Stimulated activated CD8-positive, alpha-beta memory T cell treated with anti-CD3 and anti-CD28 coated beads, Interleukin-2, amount 100 ng/mL, for 48 hours (primary cell): ENCODE measurements around the gene EXOC3L1.
A peak's percentile ranks its signal among the peaks of the same experiment; 100 is the strongest.

Experiments used
- DNase-seq, 2 donors: peaks; one replicate each; pipeline ENCODE4 v3.0.0-alpha.2; 2020; ENCODE audit warnings: low read depth in 2 of 2

Gene EXOC3L1

GRCh38 chr16:67180166-67180565 lies 9.8 kb downstream of the EXOC3L1 start:
- DNase-seq = no peak

DNA sequence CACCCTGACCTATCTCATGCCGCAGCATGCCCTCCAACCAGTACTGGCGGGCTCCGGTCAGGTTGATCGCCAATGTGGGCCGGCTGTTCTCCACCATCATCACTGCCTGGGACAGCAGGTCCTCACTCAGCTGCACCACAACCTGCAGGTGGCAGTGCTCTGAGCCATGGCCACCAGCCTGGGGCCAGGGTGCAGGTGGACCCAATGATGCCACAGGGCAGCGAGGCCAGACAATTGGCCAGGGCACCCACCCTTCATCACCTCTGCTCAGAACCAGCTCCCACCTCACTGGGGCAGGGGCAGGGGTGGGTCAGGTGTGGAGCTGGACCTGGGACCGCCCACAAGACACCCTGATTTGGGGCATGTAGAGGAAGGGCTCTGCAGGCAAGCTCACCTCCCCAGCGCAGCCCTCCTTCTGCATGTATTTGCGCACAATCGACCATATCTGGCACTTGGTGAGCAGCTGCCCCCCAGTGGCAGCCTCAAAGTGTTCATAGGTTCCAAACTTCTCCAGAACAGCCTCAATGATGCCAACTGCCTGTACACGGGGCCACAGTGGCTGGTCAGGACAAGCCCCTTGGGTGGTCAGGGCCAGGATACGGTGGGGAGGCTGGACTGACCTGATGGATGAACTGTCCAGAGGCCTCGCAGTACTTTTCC lies 10.4 kb downstream of the EXOC3L1 start:
- DNase-seq = no peak

GRCh38 chr16:67177743-67178699 lies 11.9 kb downstream of the EXOC3L1 start:
- DNase-seq = no peak

DNA sequence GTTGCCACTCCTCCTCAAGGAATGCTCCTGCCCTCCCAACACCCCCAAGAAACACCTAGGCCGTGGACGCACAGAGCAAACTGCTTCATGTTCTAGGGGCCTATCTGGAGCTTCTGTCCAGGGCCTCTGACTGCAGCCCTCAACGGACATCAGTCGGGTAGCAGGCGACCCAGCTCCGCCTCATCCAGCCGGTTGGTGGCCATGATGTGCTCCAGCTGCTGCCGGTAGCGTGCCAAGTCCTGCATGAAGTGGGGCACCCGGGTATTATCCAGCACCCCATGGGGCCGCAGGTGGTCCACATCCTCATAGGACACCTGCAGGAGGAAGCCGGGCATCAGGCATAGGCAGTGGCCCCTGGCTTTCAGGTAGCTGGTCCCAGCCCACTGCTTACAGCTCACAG lies 13.3 kb downstream of the EXOC3L1 start:
- DNase-seq = no peak

GRCh38 chr16:67174706-67175231 lies 15.2 kb downstream of the EXOC3L1 start:
- no peak for DNase-seq

- peak in 1 of 2 donors; percentile 56 for DNase-seq
These were observed 15.9 kb downstream of the EXOC3L1 start for GRCh38 chr16:67173808-67174705.

- DNase-seq = no peak
These were observed 16.6 kb downstream of the EXOC3L1 start for GRCh38 chr16:67173323-67173722.

- no peak for DNase-seq
These were observed 18.8 kb downstream of the EXOC3L1 start for GRCh38 chr16:67170949-67171649.

DNA sequence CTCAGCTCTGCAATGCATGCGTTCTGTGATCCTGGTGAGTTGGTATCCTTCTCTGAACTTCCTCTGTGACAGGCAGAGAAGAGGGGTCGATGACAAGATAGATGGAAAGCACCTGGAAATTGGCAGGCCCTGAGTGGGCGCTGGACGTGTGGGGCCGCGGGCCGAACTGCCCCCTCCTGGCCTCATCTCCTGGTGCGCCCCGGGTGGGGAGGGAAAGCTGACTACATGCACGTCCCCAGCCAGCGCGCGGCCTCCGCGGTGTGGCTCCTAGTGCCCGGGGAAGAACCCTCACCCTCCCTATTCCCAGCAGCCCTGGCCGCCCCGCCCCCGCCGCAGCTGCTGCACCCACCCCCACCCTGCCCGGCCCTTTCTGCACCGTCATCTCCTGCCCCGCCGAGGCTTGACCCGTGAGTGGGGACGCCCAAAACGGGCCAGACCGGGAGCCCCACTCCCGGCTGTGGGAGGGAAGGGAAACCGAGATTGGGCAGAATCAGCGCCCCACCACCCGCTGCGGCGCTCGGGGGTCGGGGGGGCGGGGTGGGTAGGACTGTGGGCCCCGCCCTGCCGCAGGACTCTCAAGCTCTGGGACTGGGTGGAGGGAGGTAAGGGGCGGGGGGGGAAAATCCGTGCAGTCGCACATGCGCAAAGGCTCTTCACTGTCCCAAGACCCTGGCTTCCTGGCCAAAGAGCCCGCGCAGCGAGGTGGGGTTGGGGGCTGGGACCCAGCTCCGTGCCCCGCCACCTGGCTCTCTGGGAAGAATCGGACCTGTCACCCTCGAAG lies 19.6 kb downstream of the EXOC3L1 start, which contains the start of gene NOL3:
Gene NOL3, plus strand, starts transcription at position 371 of the 781 bp plus-strand sequence.
- DNase-seq = no peak

DNA sequence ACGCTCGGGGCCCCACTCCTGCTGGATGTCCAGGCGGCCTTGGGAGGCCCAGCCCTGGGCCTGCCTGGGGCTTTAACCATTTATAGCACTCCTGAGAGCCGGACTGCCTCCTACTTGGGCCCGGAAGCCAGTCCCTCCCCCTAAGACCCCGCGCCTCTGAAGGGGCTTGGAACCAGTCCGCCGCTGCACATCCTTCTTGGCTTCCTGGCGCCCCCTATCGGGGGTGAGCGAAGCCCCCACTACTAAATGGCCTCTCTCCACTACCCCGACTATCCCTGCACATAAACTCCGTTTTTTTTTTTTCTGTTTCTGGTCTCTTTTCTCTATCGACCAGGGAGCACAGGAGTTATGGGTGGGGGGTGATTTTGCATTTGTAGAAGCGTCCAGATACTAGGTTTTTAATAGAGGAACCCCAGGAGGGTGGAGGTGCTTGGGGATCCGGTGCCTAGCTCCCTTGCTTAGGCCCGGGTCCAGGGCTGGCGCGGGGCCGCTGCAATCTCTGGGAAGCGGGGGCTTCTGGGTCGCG lies 20.2 kb downstream of the EXOC3L1 start:
- no peak for DNase-seq

GRCh38 chr16:67169011-67169451 lies 20.9 kb downstream of the EXOC3L1 start:
- no peak for DNase-seq

DNA sequence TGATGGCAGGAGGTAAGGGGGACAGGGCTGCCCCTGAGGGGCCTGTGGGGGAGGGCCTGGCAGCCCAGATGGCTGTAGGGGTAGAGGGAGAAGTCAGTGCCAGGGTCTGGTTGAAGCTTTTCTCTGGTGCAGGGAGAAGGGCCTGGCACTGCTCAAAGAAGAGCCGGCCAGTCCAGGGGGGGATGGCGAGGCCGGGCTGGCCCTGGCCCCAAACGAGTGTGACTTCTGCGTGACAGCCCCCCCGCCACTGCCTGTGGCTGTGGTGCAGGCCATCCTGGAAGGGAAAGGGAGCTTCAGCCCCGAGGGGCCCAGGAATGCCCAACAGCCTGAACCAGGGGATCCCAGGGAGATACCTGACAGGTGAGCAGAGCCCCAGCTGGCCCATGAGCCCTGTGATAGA lies 22.3 kb downstream of the EXOC3L1 start:
- DNase-seq = no peak

DNA sequence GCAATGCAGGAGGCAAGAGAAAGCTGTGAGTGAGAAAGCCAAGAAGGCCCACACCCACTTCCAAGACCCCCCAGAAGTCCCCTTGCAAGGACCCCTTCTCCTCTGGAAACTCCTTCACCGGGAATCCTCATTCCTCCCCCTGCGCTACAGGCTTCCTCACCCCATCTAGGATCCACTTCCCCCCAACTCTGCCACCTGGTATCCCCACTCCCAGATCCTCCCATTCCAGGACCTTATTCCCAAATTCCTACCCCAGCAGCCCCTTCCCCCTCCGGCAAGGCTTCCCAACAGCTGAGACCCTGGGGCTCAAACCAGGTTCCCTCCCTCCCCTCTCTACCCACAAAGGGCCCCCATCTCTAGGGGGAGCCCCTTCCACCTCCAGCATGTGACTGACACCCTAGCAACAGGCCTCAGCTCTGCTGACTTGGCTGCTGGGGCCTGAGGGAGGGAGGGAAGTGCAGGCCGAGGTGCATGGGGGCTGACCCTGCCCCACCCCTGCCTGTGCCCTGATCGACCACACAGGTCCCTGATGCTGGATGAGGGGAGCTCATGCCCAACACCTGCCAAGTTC lies 23.3 kb downstream of the EXOC3L1 start:
- DNase-seq = no peak

- no peak for DNase-seq
These were observed 23.8 kb downstream of the EXOC3L1 start for GRCh38 chr16:67166110-67166547.

DNA sequence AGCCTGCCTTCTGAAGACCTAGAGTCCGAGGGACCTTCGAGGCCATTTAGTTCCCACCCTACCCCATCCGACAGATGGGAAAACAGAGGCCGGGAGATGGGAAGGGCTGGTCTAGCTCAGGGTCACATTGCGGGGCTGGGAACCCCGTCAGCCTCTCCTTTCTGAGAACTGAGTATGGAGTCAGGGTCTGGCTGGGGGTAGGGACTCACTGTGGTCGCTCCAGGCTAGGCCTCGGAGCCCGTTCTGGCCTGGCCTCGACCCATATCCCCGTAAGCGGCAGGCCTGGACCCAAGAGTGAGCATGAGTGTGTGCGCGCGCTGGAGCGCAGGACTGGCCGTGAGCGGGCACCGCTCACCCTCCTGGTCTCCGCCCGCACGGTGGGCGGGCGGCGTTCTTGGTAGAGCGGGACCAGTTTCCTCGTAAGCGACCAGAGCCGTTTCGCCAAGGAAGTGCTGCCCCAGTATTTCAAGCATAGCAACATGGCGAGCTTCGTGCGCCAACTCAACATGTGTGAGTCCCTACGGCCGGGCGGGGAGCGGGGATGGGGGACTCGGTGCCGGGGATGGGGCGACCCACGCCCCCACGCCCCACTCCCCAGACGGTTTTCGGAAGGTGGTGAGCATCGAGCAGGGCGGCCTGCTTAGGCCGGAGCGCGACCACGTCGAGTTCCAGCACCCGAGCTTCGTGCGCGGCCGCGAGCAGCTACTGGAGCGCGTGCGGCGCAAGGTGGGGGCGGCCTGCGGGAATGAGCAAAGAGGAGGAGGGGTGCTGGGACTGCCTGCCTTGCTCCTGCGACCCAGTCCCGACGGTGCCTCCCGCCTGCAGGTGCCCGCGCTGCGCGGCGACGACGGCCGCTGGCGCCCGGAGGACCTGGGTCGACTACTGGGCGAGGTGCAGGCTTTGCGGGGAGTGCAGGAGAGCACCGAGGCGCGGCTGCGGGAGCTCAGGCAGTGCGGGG lies 24.5 kb downstream of the EXOC3L1 start:
- no peak for DNase-seq

DNA sequence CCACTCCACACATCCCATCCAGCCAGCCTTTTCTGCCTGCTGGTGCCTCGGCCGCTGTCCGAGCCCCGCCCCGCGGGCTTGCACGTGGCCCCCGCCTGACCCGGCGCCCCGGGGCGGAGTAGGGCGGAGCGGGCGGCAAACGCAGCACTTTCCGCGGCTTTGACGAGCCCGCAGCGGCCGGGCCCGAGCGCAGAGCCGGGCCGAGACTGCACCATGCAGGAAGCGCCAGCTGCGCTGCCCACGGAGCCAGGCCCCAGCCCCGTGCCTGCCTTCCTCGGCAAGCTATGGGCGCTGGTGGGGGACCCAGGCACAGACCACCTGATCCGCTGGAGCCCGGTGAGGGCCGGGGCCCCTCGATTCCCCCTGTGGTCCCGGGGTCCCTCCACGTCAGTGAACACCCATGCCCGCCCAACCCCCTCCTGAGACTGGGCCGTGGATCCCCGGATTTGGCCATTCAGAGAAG lies 25.3 kb downstream of the EXOC3L1 start, which contains the start of gene HSF4:
Gene HSF4, plus strand, starts transcription at position 147 of the 463 bp plus-strand sequence. Its CDS starts 67 bp downstream, at position 214.
- no peak for DNase-seq

DNA sequence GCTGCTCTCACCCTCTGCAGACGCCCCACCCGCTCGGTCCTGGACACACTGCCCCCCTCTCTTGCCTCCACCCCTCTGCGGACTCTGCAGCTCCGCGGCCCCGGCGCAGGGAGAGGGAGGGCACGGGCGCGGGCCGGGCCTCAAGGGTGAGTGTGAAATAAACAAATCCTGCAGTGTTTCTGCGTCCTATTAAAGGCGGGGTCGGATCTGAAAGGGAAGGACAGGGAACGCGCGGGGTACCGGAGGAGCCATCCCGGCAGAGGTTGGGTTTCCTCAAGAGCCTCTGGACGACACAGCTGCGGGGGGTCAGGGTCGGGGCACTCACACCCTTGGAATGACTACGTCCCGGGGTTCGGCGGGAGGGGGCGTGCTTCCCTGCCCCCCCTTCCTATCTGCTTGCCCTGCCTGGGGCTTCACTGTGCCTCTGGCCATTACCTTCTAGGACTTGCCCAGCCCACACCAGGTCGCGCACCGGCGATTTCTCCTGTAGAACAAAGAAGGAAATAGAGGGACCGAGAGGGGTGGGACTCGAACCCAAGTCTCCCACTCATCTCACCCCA lies 25.9 kb downstream of the EXOC3L1 start:
- no peak for DNase-seq
